MM.1S (cell line): Measurements from ENCODE around the gene FGD4.

Experiments used
- DNase-seq: peaks from one replicate; pipeline ENCODE4 v3.0.0-alpha.2; 2015
- H2AFZ ChIP-seq: fragments of 300-600 bp; sonication (generic); 2 replicates; pipeline ENCODE4 v1.6.0; 2016; ENCODE audit warnings: antibody characterized with exemption, low read length
- H3F3A ChIP-seq: fragments of 300-600 bp; sonication (generic); 2 replicates; pipeline ENCODE4 v1.6.1; 2016; ENCODE audit warnings: mild to moderate bottlenecking, antibody characterized with exemption, low read length, moderate library complexity, mixed read lengths; ENCODE audit not compliant: insufficient read depth
- H3K27ac ChIP-seq: fragments of 300-600 bp; sonication (generic); 2 replicates; pipeline ENCODE4 v1.5.1; 2016; ENCODE audit warnings: mild to moderate bottlenecking, low read length
- H3K27me3 ChIP-seq: fragments of 300-600 bp; sonication (generic); replicated peaks from 2 replicates; pipeline ENCODE4 v1.6.0; 2016; ENCODE audit warnings: low read length; ENCODE audit not compliant: insufficient read depth
- H3K36me3 ChIP-seq: fragments of 300-600 bp; sonication (generic); replicated peaks from 2 replicates; pipeline ENCODE4 v1.6.1; 2016; ENCODE audit warnings: mild to moderate bottlenecking, low read length, mixed read lengths; ENCODE audit not compliant: insufficient read depth
- H3K4me1 ChIP-seq: fragments of 300-600 bp; sonication (generic); 2 replicates; pipeline ENCODE4 v1.6.1; 2016; ENCODE audit warnings: low read length, mixed read lengths
- H3K4me2 ChIP-seq: fragments of 300-600 bp; sonication (generic); 2 replicates; pipeline ENCODE4 v1.6.0; 2016; ENCODE audit warnings: low read depth, low read length
- H3K4me3 ChIP-seq: fragments of 300-600 bp; sonication (generic); 2 replicates; pipeline ENCODE4 v1.5.1; 2016; ENCODE audit warnings: low read length, mixed read lengths
- H3K79me2 ChIP-seq: fragments of 300-600 bp; sonication (generic); 2 replicates; pipeline ENCODE4 v1.6.1; 2016; ENCODE audit warnings: mixed run types, low read length, mixed read lengths
- H3K9ac ChIP-seq: fragments of 300-600 bp; sonication (generic); 2 replicates; pipeline ENCODE4 v1.6.1; 2016; ENCODE audit warnings: low read length, mixed read lengths
- H3K9me2 ChIP-seq: fragments of 300-600 bp; sonication (generic); replicated peaks from 2 replicates; pipeline ENCODE4 v1.6.1; 2016; ENCODE audit warnings: mild to moderate bottlenecking, low read length, mixed read lengths; ENCODE audit not compliant: insufficient read depth
- H3K9me3 ChIP-seq: fragments of 300-600 bp; sonication (generic); replicated peaks from 2 replicates; pipeline ENCODE4 v1.6.1; 2016; ENCODE audit warnings: mild to moderate bottlenecking, low read length, mixed read lengths; ENCODE audit not compliant: insufficient read depth
- H4K20me1 ChIP-seq: fragments of 300-600 bp; sonication (generic); 2 replicates; pipeline ENCODE4 v1.6.1; 2016; ENCODE audit warnings: mild to moderate bottlenecking, low read length, moderate library complexity, mixed read lengths; ENCODE audit not compliant: insufficient read depth
- CTCF ChIP-seq: fragments of 300-600 bp; sonication (generic); IDR thresholded peaks from 2 replicates; pipeline ENCODE4 v1.5.1; 2016; ENCODE audit warnings: antibody characterized with exemption, low read length, mixed read lengths
- EZH2 ChIP-seq: fragments of 300-600 bp; sonication (generic); optimal IDR thresholded peaks from 2 replicates; pipeline ENCODE3; 2017; ENCODE audit warnings: low read depth, mild to moderate bottlenecking, antibody characterized with exemption, low read length, mixed read lengths
- EZH2phosphoT487 ChIP-seq: fragments of 300-600 bp; sonication (generic); IDR thresholded peaks from 2 replicates; pipeline ENCODE4 v1.6.1; 2018; ENCODE audit warnings: antibody characterized with exemption, low read length

FGD4 gene

GRCh38 chr12:32471591-32472001 lies 72.2 kb downstream of the FGD4 start:
- H3K9me2 ChIP-seq: no peaks in the 10 kb centered on the region
- H3F3A ChIP-seq: peaks cover 19% of the 10 kb centered on the region
- H3K36me3 ChIP-seq: no peaks in the 10 kb centered on the region
- H3K27ac ChIP-seq: no peak overlapping the region
- no peak overlapping the region for H2AFZ ChIP-seq
- no peak overlapping the region for H3K4me2 ChIP-seq
- peaks cover 31% of the 10 kb centered on the region for H3K4me1 ChIP-seq
- H4K20me1 ChIP-seq: no peaks in the 10 kb centered on the region
- H3K79me2 ChIP-seq: peaks cover 3% of the 10 kb centered on the region; the same call in 1 of the 2 replicates
- H3K9ac ChIP-seq: no peak overlapping the region
- DNase-seq: no peak
- H3K27me3 ChIP-seq: no peaks in the 10 kb centered on the region
- no peaks in the 10 kb centered on the region for H3K9me3 ChIP-seq
- TF ChIP-seq EZH2phosphoT487 (no peak), CTCF (no peak), EZH2 (no peak)
- no peak overlapping the region for H3K4me3 ChIP-seq

- Histone ChIP-seq H3K36me3 (no peaks in the 10 kb centered on the region), H3K9me2 (no peaks in the 10 kb centered on the region), H2AFZ (no peak overlapping the region), H3K9me3 (no peaks in the 10 kb centered on the region), H3K27ac (no peak overlapping the region), H3K27me3 (no peaks in the 10 kb centered on the region), H4K20me1 (no peaks in the 10 kb centered on the region), H3K9ac (no peak overlapping the region), H3K4me2 (no peak overlapping the region), H3K4me3 (no peak overlapping the region), H3K4me1 (peaks cover 11% of the 10 kb centered on the region), H3K79me2 (peaks cover under 1% of the 10 kb centered on the region; the same call in 1 of the 2 replicates), H3F3A (no peaks in the 10 kb centered on the region; the same call in 1 of the 2 replicates)
- no peak for DNase-seq
- TF ChIP-seq CTCF (no peak), EZH2phosphoT487 (no peak), EZH2 (no peak)
Observed at GRCh38 chr12:32475724-32476123, 76.4 kb downstream of the FGD4 start.

- Histone ChIP-seq H3K27ac (no peak overlapping the region), H4K20me1 (no peaks in the 10 kb centered on the region), H3K4me3 (no peak overlapping the region), H3K9me3 (no peaks in the 10 kb centered on the region), H3K9ac (no peak overlapping the region), H3F3A (no peaks in the 10 kb centered on the region; the same call in 1 of the 2 replicates), H3K9me2 (no peaks in the 10 kb centered on the region), H3K4me2 (no peak overlapping the region), H3K4me1 (peaks cover 7% of the 10 kb centered on the region; the same call in 1 of the 2 replicates), H3K27me3 (no peaks in the 10 kb centered on the region), H3K79me2 (no peaks in the 10 kb centered on the region; the same call in 1 of the 2 replicates), H3K36me3 (no peaks in the 10 kb centered on the region), H2AFZ (no peak overlapping the region)
- no peak for TF ChIP-seq EZH2
- TF ChIP-seq EZH2phosphoT487: no peak
- TF ChIP-seq CTCF: no peak
- DNase-seq: no peak
Observed at GRCh38 chr12:32476446-32476845, 77.1 kb downstream of the FGD4 start.
